Cardiac muscle cell (in vitro differentiated cells and primary cell): ENCODE measurements around the gene ACAP2. TPM values are rescaled to one million over a fixed set of nuclear protein-coding genes. Genes with fewer than 3 reads are reported as not detected.

ENCODE experiments used
- DNase-seq, 2 donors: peaks; one replicate each; pipeline versions ENCODE4 v3.0.0 to v3.0.0-alpha.2; 2010 to 2017; ENCODE audit warnings: low read depth in 1 of 2, low spot score in 1 of 2
- H3K27ac ChIP-seq: fragments of 200-600 bp; sonication (generic); 2 replicates; pipeline ENCODE4 v1.5.1; 2016
- H3K27me3 ChIP-seq: fragments of 200-600 bp; sonication (generic); 2 replicates; pipeline ENCODE4 v1.6.0; 2016; ENCODE audit warnings: control low read depth
- H3K36me3 ChIP-seq: fragments of 200-600 bp; sonication (generic); 2 replicates; pipeline ENCODE4 v1.5.1; 2016; ENCODE audit warnings: control low read depth
- H3K4me1 ChIP-seq: fragments of 200-600 bp; sonication (generic); 2 replicates; pipeline ENCODE4 v1.8.1; 2017; ENCODE audit warnings: low read depth, mild to moderate bottlenecking, mixed run types
- H3K4me3 ChIP-seq: fragments of 200-600 bp; sonication (generic); 2 replicates; pipeline ENCODE4 v1.5.1; 2016; ENCODE audit warnings: mild to moderate bottlenecking
- H3K9me3 ChIP-seq: fragments of 200-600 bp; sonication (generic); 2 replicates; pipeline ENCODE4 v1.5.1; 2017; ENCODE audit warnings: low read depth, mild to moderate bottlenecking, control low read depth
- CTCF ChIP-seq: IDR thresholded peaks from 2 replicates; pipeline ENCODE4 v1.5.1; 2012; ENCODE audit warnings: low read depth, mild to moderate bottlenecking, low read length
- polyA plus RNA-seq: library from polyadenylated mRNA; unstranded; fragments of >200 nt; fragmentation: Nextera tagmentation; extraction: Ambion mirVana; gene quantifications from 2 replicates; pipeline ENCODE4 v1.2.1, GENCODE V29; 2016
- total RNA-seq: library from RNA; depleted of rRNA; stranded (reverse); fragments of >200 nt; gene quantifications from 2 replicates; pipeline ENCODE4 v1.2.3, GENCODE V29; 2016

ACAP2 gene
- total and polyA plus RNA-seq, 2 experiments from 2014 or later = 36.2 to 44.4 TPM

GRCh38 chr3:195245531-195245951 lies 197.3 kb downstream of the ACAP2 start:
- TF ChIP-seq CTCF = no peak
- no peak for DNase-seq
- no peaks in the 10 kb centered on the region for H3K36me3 ChIP-seq

GRCh38 chr3:195241592-195242355 lies 201.0 kb downstream of the ACAP2 start:
- H3K27ac ChIP-seq = no peak overlapping the region
- no peak for DNase-seq
- no peak overlapping the region for H3K4me3 ChIP-seq
- no peaks in the 10 kb centered on the region for H3K36me3 ChIP-seq
- H3K4me1 ChIP-seq = peaks cover 8% of the 10 kb centered on the region
- no peaks in the 10 kb centered on the region for H3K9me3 ChIP-seq
- TF ChIP-seq CTCF = no peak
- no peaks in the 10 kb centered on the region for H3K27me3 ChIP-seq

More at GRCh38 chr3:195245531-195245951, 197.3 kb downstream of the ACAP2 start:
- Histone ChIP-seq H3K9me3 (no peaks in the 10 kb centered on the region), H3K4me3 (no peak overlapping the region), H3K4me1 (peaks cover 8% of the 10 kb centered on the region), H3K27ac (no peak overlapping the region), H3K27me3 (no peaks in the 10 kb centered on the region)

GRCh38 chr3:195240939-195241338 lies 201.9 kb downstream of the ACAP2 start:
- DNase-seq = no peak
- H3K27me3 ChIP-seq = no peaks in the 10 kb centered on the region
- H3K36me3 ChIP-seq = no peaks in the 10 kb centered on the region
- H3K4me3 ChIP-seq = no peak overlapping the region
- no peak overlapping the region for H3K27ac ChIP-seq
- H3K4me1 ChIP-seq = peaks cover 8% of the 10 kb centered on the region
- no peak for TF ChIP-seq CTCF
- H3K9me3 ChIP-seq = no peaks in the 10 kb centered on the region

- no peaks in the 10 kb centered on the region for H3K36me3 ChIP-seq
- H3K27me3 ChIP-seq = no peaks in the 10 kb centered on the region
- DNase-seq = no peak
- H3K27ac ChIP-seq = no peak overlapping the region
- no peak overlapping the region for H3K4me3 ChIP-seq
- no peaks in the 10 kb centered on the region for H3K9me3 ChIP-seq
- H3K4me1 ChIP-seq = peaks cover 8% of the 10 kb centered on the region
- TF ChIP-seq CTCF = no peak
Observed at GRCh38 chr3:195240171-195240701, 202.6 kb downstream of the ACAP2 start.

- Histone ChIP-seq H3K36me3 (no peaks in the 10 kb centered on the region), H3K9me3 (no peaks in the 10 kb centered on the region), H3K4me1 (peaks cover 5% of the 10 kb centered on the region), H3K27me3 (no peaks in the 10 kb centered on the region), H3K27ac (no peak overlapping the region), H3K4me3 (no peak overlapping the region)
- no peak for DNase-seq
- no peak for TF ChIP-seq CTCF
Observed at GRCh38 chr3:195239121-195239520, 203.7 kb downstream of the ACAP2 start.
